HUES6 (cell line): Measurements from ENCODE around the gene PNPT1.
A peak's percentile ranks its signal among the peaks of the same experiment; 100 is the strongest.
"Not testable (repeated sequence)": the region's sequence is repeated elsewhere in the genome, so short reads cannot be mapped to it uniquely, and the experiment has no call there.

ENCODE experiments used
- H3K27ac ChIP-seq: 2 replicates; pipeline ENCODE4 v1.7.0; 2013; ENCODE audit warnings: low read depth, mild to moderate bottlenecking, low read length, inconsistent platforms
- H3K27me3 ChIP-seq: 2 replicates; pipeline ENCODE4 v1.6.1; 2013; ENCODE audit warnings: low read length; ENCODE audit not compliant: control insufficient read depth, insufficient read depth
- H3K36me3 ChIP-seq: 2 replicates; pipeline ENCODE4 v1.6.1; 2013; ENCODE audit warnings: low read length; ENCODE audit not compliant: control insufficient read depth, insufficient read depth
- H3K4me1 ChIP-seq: 2 replicates; pipeline ENCODE4 v1.6.1; 2013; ENCODE audit warnings: low read length; ENCODE audit not compliant: control insufficient read depth, insufficient read depth
- H3K4me3 ChIP-seq: 2 replicates; pipeline ENCODE4 v1.5.1; 2013; ENCODE audit warnings: low read depth, low read length
- H3K9ac ChIP-seq: one replicate; pipeline ENCODE4 v1.6.1; 2013; ENCODE audit warnings: mild to moderate bottlenecking, low read length
- H3K9me3 ChIP-seq: 2 replicates; pipeline ENCODE4 v1.6.1; 2013; ENCODE audit warnings: low read depth, low read length; ENCODE audit not compliant: control insufficient read depth, insufficient read depth

The PNPT1 gene

GRCh38 chr2:55718165-55719008 is 24.7 kb upstream of the PNPT1 start:
- H3K27me3 ChIP-seq = no peaks in the 10 kb centered on the region
- no peak overlapping the region for H3K4me3 ChIP-seq
- no peak overlapping the region for H3K9ac ChIP-seq
- no peak overlapping the region for H3K27ac ChIP-seq
- peaks cover 5% of the 10 kb centered on the region; the same call in 1 of the 2 replicates for H3K4me1 ChIP-seq
- no peaks in the 10 kb centered on the region for H3K9me3 ChIP-seq
- H3K36me3 ChIP-seq = no peaks in the 10 kb centered on the region

- no peaks in the 10 kb centered on the region for H3K36me3 ChIP-seq
Observed at GRCh38 chr2:55715626-55716025, 22.0 kb upstream of the PNPT1 start.

GRCh38 chr2:55715178-55715577 is 21.5 kb upstream of the PNPT1 start:
- H3K4me3 ChIP-seq, H3K27ac ChIP-seq, H3K9me3 ChIP-seq, H3K36me3 ChIP-seq, H3K4me1 ChIP-seq, H3K9ac ChIP-seq, H3K27me3 ChIP-seq: not testable (repeated sequence)

More at GRCh38 chr2:55715626-55716025, 22.0 kb upstream of the PNPT1 start:
- no peak overlapping the region for H3K4me3 ChIP-seq
- H3K27ac ChIP-seq = no peak overlapping the region
- H3K9ac ChIP-seq = no peak overlapping the region
- no peaks in the 10 kb centered on the region for H3K27me3 ChIP-seq
- peaks cover 9% of the 10 kb centered on the region for H3K4me1 ChIP-seq
- H3K9me3 ChIP-seq = no peaks in the 10 kb centered on the region

GRCh38 chr2:55712477-55713060 is 18.9 kb upstream of the PNPT1 start:
- Histone ChIP-seq H3K27ac (no peak overlapping the region), H3K4me3 (no peak overlapping the region), H3K9me3 (no peaks in the 10 kb centered on the region), H3K27me3 (no peaks in the 10 kb centered on the region), H3K9ac (no peak overlapping the region), H3K4me1 (peaks cover 5% of the 10 kb centered on the region), H3K36me3 (no peaks in the 10 kb centered on the region)

GRCh38 chr2:55710025-55710424 is 16.4 kb upstream of the PNPT1 start:
- Histone ChIP-seq H3K36me3 (no peaks in the 10 kb centered on the region), H3K27ac (no peak overlapping the region), H3K27me3 (no peaks in the 10 kb centered on the region), H3K4me3 (no peak overlapping the region), H3K9me3 (no peaks in the 10 kb centered on the region), H3K9ac (no peak overlapping the region), H3K4me1 (peaks cover 5% of the 10 kb centered on the region)

GRCh38 chr2:55707751-55708150 is 14.1 kb upstream of the PNPT1 start:
- peaks cover 4% of the 10 kb centered on the region for H3K4me1 ChIP-seq

GRCh38 chr2:55706258-55706657 is 12.6 kb upstream of the PNPT1 start:
- H3K27me3 ChIP-seq, H3K4me1 ChIP-seq, H3K4me3 ChIP-seq, H3K27ac ChIP-seq, H3K9ac ChIP-seq, H3K9me3 ChIP-seq, H3K36me3 ChIP-seq: not testable (repeated sequence)

More at GRCh38 chr2:55707751-55708150, 14.1 kb upstream of the PNPT1 start:
- Histone ChIP-seq H3K27me3 (no peaks in the 10 kb centered on the region), H3K27ac (no peak overlapping the region), H3K9ac (no peak overlapping the region), H3K4me3 (no peak overlapping the region), H3K9me3 (no peaks in the 10 kb centered on the region), H3K36me3 (no peaks in the 10 kb centered on the region)

- Histone ChIP-seq H3K4me1 (no peaks in the 10 kb centered on the region), H3K9me3 (no peaks in the 10 kb centered on the region), H3K36me3 (no peaks in the 10 kb centered on the region), H3K27ac (no peak overlapping the region), H3K27me3 (no peaks in the 10 kb centered on the region), H3K9ac (no peak overlapping the region), H3K4me3 (no peak overlapping the region)
Observed at GRCh38 chr2:55705027-55705653, 11.5 kb upstream of the PNPT1 start.

- no peak overlapping the region for H3K27ac ChIP-seq
- no peaks in the 10 kb centered on the region for H3K36me3 ChIP-seq
- H3K4me3 ChIP-seq = no peak overlapping the region
- H3K9me3 ChIP-seq = no peaks in the 10 kb centered on the region
- no peaks in the 10 kb centered on the region for H3K27me3 ChIP-seq
- no peak overlapping the region for H3K9ac ChIP-seq
- H3K4me1 ChIP-seq = peaks cover 7% of the 10 kb centered on the region
Observed at GRCh38 chr2:55703350-55703749, 9.7 kb upstream of the PNPT1 start.

GRCh38 chr2:55692740-55693139 is 904 bp downstream of the PNPT1 start:
- H3K27ac ChIP-seq, H3K4me1 ChIP-seq, H3K27me3 ChIP-seq, H3K9me3 ChIP-seq: not testable (repeated sequence)
- Histone ChIP-seq H3K36me3 (peaks cover 12% of the 10 kb centered on the region), H3K9ac (peak overlapping the region; percentile 94), H3K4me3 (peak overlapping the region; percentile 96)

GRCh38 chr2:55672630-55673029 is 21.0 kb downstream of the PNPT1 start:
- no peak overlapping the region for H3K27ac ChIP-seq
- H3K9me3 ChIP-seq = no peaks in the 10 kb centered on the region
- no peaks in the 10 kb centered on the region for H3K4me1 ChIP-seq
- no peaks in the 10 kb centered on the region for H3K27me3 ChIP-seq
- H3K9ac ChIP-seq = no peak overlapping the region
- no peak overlapping the region for H3K4me3 ChIP-seq
- peaks cover 67% of the 10 kb centered on the region for H3K36me3 ChIP-seq
